Stomach smooth muscle (tissue), 2 donors: ENCODE data around the gene BIN2.

ENCODE experiments used
- H3K27ac ChIP-seq: one replicate; pipeline ENCODE4 v1.7.0; 2013; ENCODE audit warnings: mild to moderate bottlenecking, low read length, inconsistent platforms
- H3K27me3 ChIP-seq, 2 donors: one replicate each; pipeline ENCODE4 v1.7.0; 2013; ENCODE audit warnings: low read length in 2 of 2; ENCODE audit not compliant: insufficient read depth in 2 of 2, control insufficient read depth in 1 of 2
- H3K36me3 ChIP-seq, 2 donors: one replicate each; pipeline ENCODE4 v1.7.0; 2013; ENCODE audit warnings: low read length in 2 of 2; ENCODE audit not compliant: control insufficient read depth in 2 of 2, insufficient read depth in 2 of 2
- H3K4me1 ChIP-seq: one replicate; pipeline ENCODE4 v1.7.0; 2013; ENCODE audit warnings: low read length; ENCODE audit not compliant: control insufficient read depth, insufficient read depth
- H3K4me3 ChIP-seq, 2 donors: one replicate each; pipeline ENCODE4 v1.7.0; 2013; ENCODE audit warnings: low read length in 2 of 2
- H3K9ac ChIP-seq, 2 donors: one replicate each; pipeline ENCODE4 v1.7.0; 2013; ENCODE audit warnings: low read length in 2 of 2, mild to moderate bottlenecking in 1 of 2
- H3K9me3 ChIP-seq, 2 donors: one replicate each; pipeline ENCODE4 v1.7.0; 2013; ENCODE audit warnings: low read length in 2 of 2; ENCODE audit not compliant: control insufficient read depth in 2 of 2
- donor health status: healthy.
- donor health status: Pancreatic carcinoma.

Gene BIN2

GRCh38 chr12:51323966-51324895 is at the start of gene BIN2:
Gene BIN2, minus strand, starts transcription at chr12:51324174. Its CDS starts 72 bp downstream, at chr12:51324102.
- H3K9me3 ChIP-seq: no peaks in the 10 kb centered on the region
- H3K9ac ChIP-seq: no peak within 1 kb of the TSS
- no peaks in the 10 kb centered on the region for H3K4me1 ChIP-seq
- no peak within 1 kb of the TSS for H3K27ac ChIP-seq
- peaks cover 0 to 3% of the 10 kb centered on the region in 2 donors for H3K27me3 ChIP-seq
- H3K36me3 ChIP-seq: no peaks in the 10 kb centered on the region
- H3K4me3 ChIP-seq: peak within 1 kb of the TSS in 1 of 2 donors; percentile 22

GRCh38 chr12:51373187-51373586 is 49.2 kb upstream of the BIN2 start:
- Histone ChIP-seq H3K9me3 (no peaks in the 10 kb centered on the region), H3K27ac (no peak overlapping the region), H3K4me1 (peaks cover 4% of the 10 kb centered on the region), H3K27me3 (no peaks in the 10 kb centered on the region), H3K36me3 (no peaks in the 10 kb centered on the region), H3K9ac (no peak overlapping the region), H3K4me3 (no peak overlapping the region)

GRCh38 chr12:51372021-51372420 is 48.0 kb upstream of the BIN2 start:
- no peak overlapping the region for H3K27ac ChIP-seq
- H3K27me3 ChIP-seq: no peaks in the 10 kb centered on the region
- H3K36me3 ChIP-seq: no peaks in the 10 kb centered on the region
- no peak overlapping the region for H3K4me3 ChIP-seq
- peaks cover 4% of the 10 kb centered on the region for H3K4me1 ChIP-seq
- H3K9ac ChIP-seq: peak overlapping the region in 1 of 2 donors; percentile 1
- no peaks in the 10 kb centered on the region for H3K9me3 ChIP-seq

GRCh38 chr12:51371295-51371953 is 47.5 kb upstream of the BIN2 start:
- no peaks in the 10 kb centered on the region for H3K9me3 ChIP-seq
- H3K9ac ChIP-seq: peak overlapping the region in 1 of 2 donors; percentile 1
- peak overlapping the region in 1 of 2 donors; percentile 44 for H3K4me3 ChIP-seq
- H3K4me1 ChIP-seq: peaks cover 4% of the 10 kb centered on the region
- H3K36me3 ChIP-seq: no peaks in the 10 kb centered on the region
- H3K27me3 ChIP-seq: no peaks in the 10 kb centered on the region
- no peak overlapping the region for H3K27ac ChIP-seq

- no peaks in the 10 kb centered on the region for H3K36me3 ChIP-seq
- no peaks in the 10 kb centered on the region for H3K9me3 ChIP-seq
- H3K9ac ChIP-seq: no peak overlapping the region
- H3K27me3 ChIP-seq: no peaks in the 10 kb centered on the region
- no peak overlapping the region for H3K27ac ChIP-seq
- peaks cover 4% of the 10 kb centered on the region for H3K4me1 ChIP-seq
- H3K4me3 ChIP-seq: no peak overlapping the region
Observed at GRCh38 chr12:51370667-51371066, 46.7 kb upstream of the BIN2 start.

- H3K9ac ChIP-seq: no peak overlapping the region
- no peaks in the 10 kb centered on the region for H3K9me3 ChIP-seq
- no peaks in the 10 kb centered on the region for H3K36me3 ChIP-seq
- H3K27me3 ChIP-seq: no peaks in the 10 kb centered on the region
- H3K27ac ChIP-seq: no peak overlapping the region
- peaks cover 4% of the 10 kb centered on the region for H3K4me1 ChIP-seq
- H3K4me3 ChIP-seq: no peak overlapping the region
Observed at GRCh38 chr12:51369581-51369980, 45.6 kb upstream of the BIN2 start.

GRCh38 chr12:51368640-51369517 is 44.9 kb upstream of the BIN2 start:
- H3K27me3 ChIP-seq: no peaks in the 10 kb centered on the region
- H3K9ac ChIP-seq: no peak overlapping the region
- no peak overlapping the region for H3K27ac ChIP-seq
- H3K9me3 ChIP-seq: no peaks in the 10 kb centered on the region
- peaks cover 4% of the 10 kb centered on the region for H3K4me1 ChIP-seq
- H3K4me3 ChIP-seq: no peak overlapping the region
- H3K36me3 ChIP-seq: no peaks in the 10 kb centered on the region

- H3K4me3 ChIP-seq: no peak overlapping the region
- H3K9ac ChIP-seq: no peak overlapping the region
- H3K27ac ChIP-seq: no peak overlapping the region
- no peaks in the 10 kb centered on the region for H3K4me1 ChIP-seq
- no peaks in the 10 kb centered on the region for H3K9me3 ChIP-seq
- H3K27me3 ChIP-seq: peaks cover 0 to 2% of the 10 kb centered on the region in 2 donors
- H3K36me3 ChIP-seq: no peaks in the 10 kb centered on the region
Observed at GRCh38 chr12:51365276-51365675, 41.3 kb upstream of the BIN2 start.

GRCh38 chr12:51364001-51364400 is 40.0 kb upstream of the BIN2 start:
- no peaks in the 10 kb centered on the region for H3K36me3 ChIP-seq
- H3K9me3 ChIP-seq: no peaks in the 10 kb centered on the region
- H3K27me3 ChIP-seq: peaks cover 0 to 4% of the 10 kb centered on the region in 2 donors
- no peak overlapping the region for H3K4me3 ChIP-seq
- no peaks in the 10 kb centered on the region for H3K4me1 ChIP-seq
- no peak overlapping the region for H3K27ac ChIP-seq
- H3K9ac ChIP-seq: no peak overlapping the region

- Histone ChIP-seq H3K36me3 (no peaks in the 10 kb centered on the region), H3K4me3 (no peak overlapping the region), H3K9ac (no peak overlapping the region)
Observed at GRCh38 chr12:51362747-51363342, 38.9 kb upstream of the BIN2 start.

More at GRCh38 chr12:51362747-51363342, 38.9 kb upstream of the BIN2 start:
- no peaks in the 10 kb centered on the region for H3K4me1 ChIP-seq
- H3K27me3 ChIP-seq: peaks cover 0 to 4% of the 10 kb centered on the region in 2 donors
- no peaks in the 10 kb centered on the region for H3K9me3 ChIP-seq
- no peak overlapping the region for H3K27ac ChIP-seq
